HepG2 (cell line): ENCODE measurements around the gene KHK. TPM values are rescaled to one million over a fixed set of nuclear protein-coding genes. Genes with fewer than 3 reads are reported as not detected.
A peak's percentile ranks its signal among the peaks of the same experiment; 100 is the strongest.

Source experiments
- MAFF ChIP-seq: IDR thresholded peaks from 2 replicates; pipeline ENCODE4 v1.6.1; 2011; ENCODE audit warnings: low read depth, low read length, improper control_type of control experiment
- PBX2 ChIP-seq: IDR thresholded peaks from 2 replicates; pipeline ENCODE4 v1.6.1; 2016; ENCODE audit warnings: control low read depth
- RFXAP ChIP-seq: sonication (generic); formaldehyde crosslinking; IDR thresholded peaks from 2 replicates; pipeline ENCODE4 v1.4.0; 2020; ENCODE audit warnings: missing genetic modification reagents, borderline replicate concordance
- ZNF468 ChIP-seq: sonication (generic); formaldehyde crosslinking; IDR thresholded peaks from 2 replicates; pipeline ENCODE4 v1.8.0; 2022; ENCODE audit warnings: mild to moderate bottlenecking, moderate library complexity, missing genetic modification reagents
- ZNF557 ChIP-seq: sonication (generic); formaldehyde crosslinking; IDR thresholded peaks from 2 replicates; pipeline ENCODE4 v1.4.0; 2020; ENCODE audit warnings: missing genetic modification reagents
- ZNF629 ChIP-seq: sonication (generic); formaldehyde crosslinking; conservative IDR thresholded peaks from 2 replicates; pipeline ENCODE4 v1.5.0; 2020; ENCODE audit warnings: missing genetic modification reagents
- ZNF703 ChIP-seq: sonication (generic); formaldehyde crosslinking; IDR thresholded peaks from 2 replicates; pipeline ENCODE4 v1.5.1; 2020; ENCODE audit warnings: missing genetic modification reagents, mild to moderate bottlenecking, moderate library complexity, borderline replicate concordance
- ZNF839 ChIP-seq: sonication (generic); formaldehyde crosslinking; IDR thresholded peaks from 2 replicates; pipeline ENCODE4 v1.4.0; 2020; ENCODE audit warnings: missing genetic modification reagents, mild to moderate bottlenecking, borderline replicate concordance
- polyA plus RNA-seq, 8 experiments: library from polyadenylated mRNA; depleted of rRNA in 3 of 8; stranded (reverse) in 7 of 8; unstranded in 1 of 8; fragments of >200 nt; fragmentation: Illumina TruSeq in 4 of 8; extraction: Trizol in 4 of 8; gene quantifications; 2 replicates each; pipeline versions ENCODE4 v1.2.1 to v1.2.3, GENCODE V29; 2011 to 2016; ENCODE audit warnings: low read depth in 4 of 8, missing spikeins in 1 of 8, mixed read lengths in 1 of 8; ENCODE audit not compliant: insufficient read depth in 1 of 8
- total RNA-seq, 5 experiments: library from RNA; depleted of rRNA; stranded (reverse); fragments of >200 nt; fragmentation: Illumina TruSeq; extraction: Trizol; gene quantifications; 2 replicates each; pipeline ENCODE4 v1.2.3, GENCODE V29; 2016; ENCODE audit warnings: low read depth in 1 of 5
- TF ChIP-seq, protein P1 (sequence below): sonication (generic); formaldehyde crosslinking; IDR thresholded peaks from 2 replicates; pipeline ENCODE4 v1.5.0; 2020; ENCODE audit warnings: missing genetic modification reagents
- TF ChIP-seq, protein P2 (sequence below): IDR thresholded peaks from 2 replicates; pipeline ENCODE4 v1.6.1; 2016; ENCODE audit warnings: low read depth, control low read depth
- TF ChIP-seq, protein P3 (sequence below): fragments of 450-650 bp; IDR thresholded peaks from 2 replicates; pipeline ENCODE4 v1.6.1; 2017
- TF ChIP-seq, protein P4 (sequence below): IDR thresholded peaks from 2 replicates; pipeline ENCODE4 v1.6.1; 2016; ENCODE audit warnings: mild to moderate bottlenecking, missing biosample characterization, missing genetic modification reagents
- TF ChIP-seq, protein P5 (sequence below): sonication (generic); formaldehyde crosslinking; IDR thresholded peaks from 2 replicates; pipeline ENCODE4 v1.4.0; 2020; ENCODE audit warnings: mild to moderate bottlenecking, missing genetic modification reagents

Gene KHK
- total and polyA plus RNA-seq, 2 of the 13 experiments (the other 11 are each of a cell fraction or from before 2014, with no cell fraction given), result 40.9 to 99.2 TPM

DNA sequence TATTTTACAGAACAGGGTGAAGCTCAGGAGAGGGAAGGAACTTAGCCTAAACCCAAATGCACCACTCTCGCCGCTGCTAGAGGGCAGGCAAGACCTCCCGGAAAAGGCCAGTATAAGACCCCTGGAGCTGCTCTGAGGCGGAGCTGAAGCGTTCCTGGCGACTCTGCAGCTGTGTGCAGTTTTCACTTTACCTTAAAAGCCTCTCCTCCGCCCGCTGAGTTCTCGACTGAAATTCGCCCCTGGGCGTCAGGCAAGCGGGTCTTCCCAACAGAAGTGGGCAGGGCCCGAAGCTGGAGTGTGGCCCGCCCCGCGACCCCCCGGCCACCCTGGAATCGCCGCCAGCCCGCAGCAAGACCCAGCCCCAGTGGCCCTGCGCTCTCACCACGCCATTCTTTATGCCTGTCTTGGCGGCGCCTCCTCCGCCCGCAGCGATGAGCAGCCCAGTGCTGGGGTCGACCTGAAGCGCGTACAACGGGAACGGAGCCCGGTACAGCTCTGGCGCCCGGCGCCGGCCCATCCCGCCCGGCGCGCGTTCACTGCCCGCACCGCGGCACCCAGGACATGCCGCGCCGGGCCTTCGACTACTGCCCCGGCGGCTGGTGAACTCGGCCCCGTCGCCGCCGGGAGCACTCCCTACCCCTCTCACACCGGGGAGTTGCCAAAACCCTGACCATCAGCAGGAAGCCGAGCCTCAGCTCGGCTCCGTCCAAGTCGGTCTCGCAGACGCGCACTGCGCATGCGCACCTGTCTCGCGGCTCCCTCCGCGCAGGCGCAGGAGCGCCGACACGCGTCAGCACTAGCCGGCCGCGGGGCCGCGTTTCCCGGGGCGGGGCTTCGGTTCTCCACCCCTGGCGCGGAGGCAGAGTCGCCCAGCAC, 47.6 kb downstream of the KHK start, which contains the start of gene PREB (continued):
- TF ChIP-seq ZNF703 (CRISPR knock-in tag) (no peak), ZNF629 (no peak), ZNF468 (CRISPR knock-in tag) (no peak), PBX2 (CRISPR knock-in tag) (no peak), MAFF (no peak), ZNF557 (no peak), RFXAP (CRISPR knock-in tag) (peak; percentile 63; the same call in 1 of the 2 replicates), ZNF839 (no peak)
- TF ChIP-seq, protein P1, sequence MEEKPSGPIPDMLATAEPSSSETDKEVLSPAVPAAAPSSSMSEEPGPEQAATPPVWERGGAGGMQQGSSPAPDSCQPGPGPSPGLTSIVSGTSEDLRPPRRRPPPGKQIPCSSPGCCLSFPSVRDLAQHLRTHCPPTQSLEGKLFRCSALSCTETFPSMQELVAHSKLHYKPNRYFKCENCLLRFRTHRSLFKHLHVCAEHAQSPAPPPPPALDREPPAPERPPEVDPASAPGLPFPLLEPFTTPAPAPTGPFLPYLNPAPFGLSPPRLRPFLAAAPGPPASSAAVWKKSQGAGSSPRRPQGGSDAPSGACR (CRISPR knock-in tag), result no peak; the same call in 1 of the 2 replicates
- TF ChIP-seq, protein P2, sequence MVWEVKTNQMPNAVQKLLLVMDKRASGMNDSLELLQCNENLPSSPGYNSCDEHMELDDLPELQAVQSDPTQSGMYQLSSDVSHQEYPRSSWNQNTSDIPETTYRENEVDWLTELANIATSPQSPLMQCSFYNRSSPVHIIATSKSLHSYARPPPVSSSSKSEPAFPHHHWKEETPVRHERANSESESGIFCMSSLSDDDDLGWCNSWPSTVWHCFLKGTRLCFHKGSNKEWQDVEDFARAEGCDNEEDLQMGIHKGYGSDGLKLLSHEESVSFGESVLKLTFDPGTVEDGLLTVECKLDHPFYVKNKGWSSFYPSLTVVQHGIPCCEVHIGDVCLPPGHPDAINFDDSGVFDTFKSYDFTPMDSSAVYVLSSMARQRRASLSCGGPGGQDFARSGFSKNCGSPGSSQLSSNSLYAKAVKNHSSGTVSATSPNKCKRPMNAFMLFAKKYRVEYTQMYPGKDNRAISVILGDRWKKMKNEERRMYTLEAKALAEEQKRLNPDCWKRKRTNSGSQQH (CRISPR knock-in tag), result 0 out of 2 replicates have a peak, but pooled peaks have one; percentile 57
- TF ChIP-seq, protein P3, sequence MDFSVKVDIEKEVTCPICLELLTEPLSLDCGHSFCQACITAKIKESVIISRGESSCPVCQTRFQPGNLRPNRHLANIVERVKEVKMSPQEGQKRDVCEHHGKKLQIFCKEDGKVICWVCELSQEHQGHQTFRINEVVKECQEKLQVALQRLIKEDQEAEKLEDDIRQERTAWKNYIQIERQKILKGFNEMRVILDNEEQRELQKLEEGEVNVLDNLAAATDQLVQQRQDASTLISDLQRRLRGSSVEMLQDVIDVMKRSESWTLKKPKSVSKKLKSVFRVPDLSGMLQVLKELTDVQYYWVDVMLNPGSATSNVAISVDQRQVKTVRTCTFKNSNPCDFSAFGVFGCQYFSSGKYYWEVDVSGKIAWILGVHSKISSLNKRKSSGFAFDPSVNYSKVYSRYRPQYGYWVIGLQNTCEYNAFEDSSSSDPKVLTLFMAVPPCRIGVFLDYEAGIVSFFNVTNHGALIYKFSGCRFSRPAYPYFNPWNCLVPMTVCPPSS, result no peak
- TF ChIP-seq, protein P4, sequence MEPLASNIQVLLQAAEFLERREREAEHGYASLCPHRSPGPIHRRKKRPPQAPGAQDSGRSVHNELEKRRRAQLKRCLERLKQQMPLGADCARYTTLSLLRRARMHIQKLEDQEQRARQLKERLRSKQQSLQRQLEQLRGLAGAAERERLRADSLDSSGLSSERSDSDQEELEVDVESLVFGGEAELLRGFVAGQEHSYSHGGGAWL (CRISPR knock-in tag), result peak; percentile 57; the same call in 1 of the 2 replicates
- TF ChIP-seq, protein P5, sequence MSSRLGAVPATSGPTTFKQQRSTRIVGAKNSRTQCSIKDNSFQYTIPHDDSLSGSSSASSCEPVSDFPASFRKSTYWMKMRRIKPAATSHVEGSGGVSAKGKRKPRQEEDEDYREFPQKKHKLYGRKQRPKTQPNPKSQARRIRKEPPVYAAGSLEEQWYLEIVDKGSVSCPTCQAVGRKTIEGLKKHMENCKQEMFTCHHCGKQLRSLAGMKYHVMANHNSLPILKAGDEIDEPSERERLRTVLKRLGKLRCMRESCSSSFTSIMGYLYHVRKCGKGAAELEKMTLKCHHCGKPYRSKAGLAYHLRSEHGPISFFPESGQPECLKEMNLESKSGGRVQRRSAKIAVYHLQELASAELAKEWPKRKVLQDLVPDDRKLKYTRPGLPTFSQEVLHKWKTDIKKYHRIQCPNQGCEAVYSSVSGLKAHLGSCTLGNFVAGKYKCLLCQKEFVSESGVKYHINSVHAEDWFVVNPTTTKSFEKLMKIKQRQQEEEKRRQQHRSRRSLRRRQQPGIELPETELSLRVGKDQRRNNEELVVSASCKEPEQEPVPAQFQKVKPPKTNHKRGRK, result no peak
